Measurements from ENCODE around the gene LRRC75B. TPM values are rescaled to one million over a fixed set of nuclear protein-coding genes. Genes with fewer than 3 reads are reported as not detected.
"Not testable (repeated sequence)": the region's sequence is repeated elsewhere in the genome, so short reads cannot be mapped to it uniquely, and the experiment has no call there.

Gene LRRC75B
- total RNA-seq, 1 experiment from 2014 or later, result 19.3 TPM

- in situ Hi-C loops (cut with HindIII; ENCODE audit: low sequenced_read_pairs), result not testable (repeated sequence)
- peak; percentile 40 for DNase-seq (ENCODE audit: low spot score)
Measured at GRCh38 chr22:24603770-24604629, 11.1 kb upstream of the LRRC75B start.

GRCh38 chr22:24602847-24603769, 10.2 kb upstream of the LRRC75B start, which contains the start of gene GGT1:
TSS of gene GGT1 (plus strand) at chr22:24603193. CDS start at chr22:24611082, 7,889 bp downstream.
- in situ Hi-C loops (cut with HindIII; ENCODE audit: low sequenced_read_pairs); DNase-seq (ENCODE audit: low spot score): not testable (repeated sequence)

GRCh38 chr22:24602105-24602749, 9.4 kb upstream of the LRRC75B start:
- DNase-seq (ENCODE audit: low spot score); in situ Hi-C loops (cut with HindIII; ENCODE audit: low sequenced_read_pairs): not testable (repeated sequence)

- no peak for DNase-seq (ENCODE audit: low spot score)
- in situ Hi-C loops (cut with HindIII; ENCODE audit: low sequenced_read_pairs), result no loop called here
Measured at GRCh38 chr22:24601217-24602104, 8.6 kb upstream of the LRRC75B start.

- DNase-seq (ENCODE audit: low spot score); in situ Hi-C loops (cut with HindIII; ENCODE audit: low sequenced_read_pairs): not testable (repeated sequence)
Measured at GRCh38 chr22:24599958-24600715, 7.3 kb upstream of the LRRC75B start.

- in situ Hi-C loops (cut with HindIII; ENCODE audit: low sequenced_read_pairs), result no loop called here
- no peak for DNase-seq (ENCODE audit: low spot score)
Measured at GRCh38 chr22:24599514-24599913, 6.6 kb upstream of the LRRC75B start.

- in situ Hi-C loops (cut with HindIII; ENCODE audit: low sequenced_read_pairs); DNase-seq (ENCODE audit: low spot score): not testable (repeated sequence)
Measured at GRCh38 chr22:24597076-24597475, 4.2 kb upstream of the LRRC75B start.

- in situ Hi-C loops (cut with HindIII; ENCODE audit: low sequenced_read_pairs), result no loop called here
- DNase-seq (ENCODE audit: low spot score), result no peak
Measured at GRCh38 chr22:24595863-24596262, 3.0 kb upstream of the LRRC75B start.

- in situ Hi-C loops (cut with HindIII; ENCODE audit: low sequenced_read_pairs), result no loop called here
- DNase-seq (ENCODE audit: low spot score), result no peak
Measured at GRCh38 chr22:24595228-24595627, 2.4 kb upstream of the LRRC75B start.

- no peak for DNase-seq (ENCODE audit: low spot score)
Measured at GRCh38 chr22:24594569-24595120, 1.8 kb upstream of the LRRC75B start.

GRCh38 chr22:24593836-24594568, 1.1 kb upstream of the LRRC75B start:
- DNase-seq (ENCODE audit: low spot score), result no peak
- in situ Hi-C loops (cut with HindIII; ENCODE audit: low sequenced_read_pairs), result no loop called here

More at GRCh38 chr22:24594569-24595120, 1.8 kb upstream of the LRRC75B start:
- in situ Hi-C loops (cut with HindIII; ENCODE audit: low sequenced_read_pairs), result no loop called here

- in situ Hi-C loops (cut with HindIII; ENCODE audit: low sequenced_read_pairs); DNase-seq (ENCODE audit: low spot score): not testable (repeated sequence)
Measured at GRCh38 chr22:24593559-24593835, 624 bp upstream of the LRRC75B start.

GRCh38 chr22:24592058-24592850, 619 bp downstream of the LRRC75B start:
- in situ Hi-C loops (cut with HindIII; ENCODE audit: low sequenced_read_pairs), result no loop called here
- peak; percentile 60 for DNase-seq (ENCODE audit: low spot score)

- DNase-seq (ENCODE audit: low spot score), result no peak
- in situ Hi-C loops (cut with HindIII; ENCODE audit: low sequenced_read_pairs), result no loop called here
Measured at GRCh38 chr22:24591286-24591830, 1.5 kb downstream of the LRRC75B start.

GRCh38 chr22:24590596-24591173, 2.2 kb downstream of the LRRC75B start:
- in situ Hi-C loops (cut with HindIII; ENCODE audit: low sequenced_read_pairs), result no loop called here
- no peak for DNase-seq (ENCODE audit: low spot score)
